Tibial nerve (tissue), 3 donors: ENCODE results near the gene C3orf33.
A peak's percentile ranks its signal among the peaks of the same experiment; 100 is the strongest.

Source experiments
- CTCF ChIP-seq, 5 experiments: fragments of 200-600 bp in 3 of 5; fragments of 450-650 bp in 2 of 5; sonication (generic) in 3 of 5; IDR thresholded peaks; one replicate each; pipeline ENCODE4 v1.5.1; 2016 to 2019; ENCODE audit warnings: antibody characterized with exemption in 5 of 5, mild to moderate bottlenecking in 3 of 5, moderate library complexity in 2 of 5
- POLR2A ChIP-seq, 2 donors: fragments of 450-650 bp; IDR thresholded peaks; one replicate each; pipeline ENCODE4 v1.6.1; 2017; ENCODE audit warnings: antibody characterized with exemption in 2 of 2, mild to moderate bottlenecking in 2 of 2, moderate library complexity in 2 of 2

DNA sequence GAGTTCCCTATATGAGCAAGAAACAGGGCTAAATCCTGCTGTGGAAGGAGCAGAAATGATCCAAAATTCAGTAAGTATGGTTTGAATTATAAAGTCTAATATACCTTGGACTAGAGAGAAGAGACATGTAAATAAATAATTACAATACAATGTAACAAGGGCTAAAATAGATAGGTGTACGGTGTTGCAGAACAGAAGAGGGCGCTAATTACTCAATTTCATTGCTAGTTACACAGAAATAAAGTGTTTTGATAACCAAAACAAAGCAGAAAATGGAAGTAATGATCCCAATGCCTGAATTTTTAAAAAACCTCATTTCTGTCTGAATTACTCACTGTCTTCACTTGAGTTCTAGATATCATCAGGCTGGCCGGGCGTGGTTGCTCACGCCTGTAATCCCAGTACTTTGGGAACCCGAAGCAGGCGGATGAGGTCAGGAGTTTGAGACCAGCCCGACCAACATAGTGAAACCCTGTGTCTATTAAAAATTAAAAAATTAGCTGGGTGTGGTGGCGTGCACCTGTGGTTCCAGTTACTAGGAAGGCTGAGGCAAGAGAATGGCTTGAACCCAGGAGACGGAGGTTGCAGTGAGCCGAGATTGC is 52.9 kb downstream of the C3orf33 start:
- TF ChIP-seq CTCF (IDR thresholded peaks at IDR 0.05) = peak in 1 of 5 experiments; percentile 5
- no peak for TF ChIP-seq POLR2A (IDR thresholded peaks at IDR 0.05)
